IMR-90 (cell line): ENCODE data around the gene KRT3. TPM values are rescaled to one million over a fixed set of nuclear protein-coding genes. Genes with fewer than 3 reads are reported as not detected.

Source experiments
- ATAC-seq: fragments of 200-7000 bp; cut with Tn5 transposase; 2 replicates; pipeline ENCODE4 v1.9.1; 2020; ENCODE audit warnings: low read depth, mild to moderate bottlenecking, moderate library complexity
- BruUV-seq: library from RNA; stranded (reverse); fragments of 400-500 nt; replicated peaks from 2 replicates; lab custom pipeline; 2021; lab: Mats Ljungman, UMichigan
- CTCF ChIA-PET: fragments of 300-600 bp; formaldehyde crosslinking; extraction: SDS; loops from one replicate; lab custom pipeline; 2021; ENCODE audit warnings: antibody characterized with exemption; lab: Yijun Ruan, JAX
- POLR2A ChIA-PET: fragments of 300-600 bp; sonication (Branson Sonifier 250); formaldehyde crosslinking; loops from one replicate; lab custom pipeline; 2022; ENCODE audit warnings: antibody characterized with exemption; ENCODE audit not compliant: unreplicated experiment; lab: Charles Lee
- DNase-seq: peaks from one replicate; pipeline ENCODE4 v3.0.0; 2013
- H2AFZ ChIP-seq: replicated peaks from 2 replicates; pipeline ENCODE3; 2013; ENCODE audit warnings: low read length, mild to moderate bottlenecking; ENCODE audit not compliant: poor library complexity
- H2AK5ac ChIP-seq: 2 replicates; pipeline ENCODE4 v1.6.1; 2013; ENCODE audit warnings: low read depth, low read length, inconsistent platforms
- H2AK9ac ChIP-seq: replicated peaks from 2 replicates; pipeline ENCODE3; 2013; ENCODE audit warnings: mild to moderate bottlenecking, low read depth, low read length, moderate library complexity; ENCODE audit not compliant: poor library complexity
- H2BK120ac ChIP-seq: 2 replicates; pipeline ENCODE4 v1.6.1; 2013; ENCODE audit warnings: low read depth, low read length, inconsistent platforms
- H2BK15ac ChIP-seq: 3 replicates; pipeline ENCODE4 v1.6.1; 2013; ENCODE audit warnings: low read depth, low read length, inconsistent platforms
- H2BK20ac ChIP-seq: 2 replicates; pipeline ENCODE4 v1.6.1; 2013; ENCODE audit warnings: low read depth, mild to moderate bottlenecking, inconsistent platforms, low read length, moderate library complexity
- H2BK5ac ChIP-seq: 2 replicates; pipeline ENCODE4 v1.6.1; 2013; ENCODE audit warnings: mild to moderate bottlenecking, low read depth, low read length, inconsistent platforms; ENCODE audit not compliant: poor library complexity, severe bottlenecking
- H3K14ac ChIP-seq: replicated peaks from 2 replicates; pipeline ENCODE4 v1.6.1; 2013; ENCODE audit warnings: low read depth, low read length, inconsistent platforms
- H3K18ac ChIP-seq: 2 replicates; pipeline ENCODE4 v1.6.1; 2013; ENCODE audit warnings: low read depth, low read length, control low read depth
- H3K23ac ChIP-seq: 2 replicates; pipeline ENCODE4 v1.6.1; 2013; ENCODE audit warnings: low read depth, low read length, inconsistent platforms
- H3K27ac ChIP-seq: 2 replicates; pipeline ENCODE4 v1.5.1; 2013; ENCODE audit warnings: mild to moderate bottlenecking, control low read depth, low read length; ENCODE audit not compliant: insufficient read depth
- H3K27me3 ChIP-seq: 2 replicates; pipeline ENCODE4 v1.6.1; 2013; ENCODE audit warnings: low read length; ENCODE audit not compliant: control insufficient read depth, insufficient read depth
- H3K36me3 ChIP-seq: 2 replicates; pipeline ENCODE4 v1.6.1; 2013; ENCODE audit warnings: low read length, mixed read lengths; ENCODE audit not compliant: control insufficient read depth, insufficient read depth
- H3K4ac ChIP-seq: 2 replicates; pipeline ENCODE4 v1.6.1; 2013; ENCODE audit warnings: low read depth, low read length, inconsistent platforms
- H3K4me1 ChIP-seq: 2 replicates; pipeline ENCODE4 v1.6.1; 2013; ENCODE audit warnings: low read length, mixed read lengths; ENCODE audit not compliant: control insufficient read depth, insufficient read depth
- H3K4me2 ChIP-seq: 2 replicates; pipeline ENCODE4 v1.6.1; 2013; ENCODE audit warnings: low read depth, mild to moderate bottlenecking, control low read depth, low read length, moderate library complexity
- H3K4me3 ChIP-seq: 2 replicates; pipeline ENCODE4 v1.5.1; 2013; ENCODE audit warnings: low read depth, mild to moderate bottlenecking, control low read depth, low read length, moderate library complexity; ENCODE audit not compliant: insufficient read depth
- H3K56ac ChIP-seq: 2 replicates; pipeline ENCODE4 v1.6.1; 2013; ENCODE audit warnings: low read length, inconsistent platforms; ENCODE audit not compliant: insufficient read depth; ENCODE audit errors: extremely low read depth
- H3K79me1 ChIP-seq, 2 experiments: 2 replicates each; pipeline ENCODE4 v1.6.1; 2013; ENCODE audit warnings: low read length in 2 of 2, inconsistent platforms in 1 of 2, low read depth in 1 of 2
- H3K9ac ChIP-seq: 2 replicates; pipeline ENCODE4 v1.6.1; 2013; ENCODE audit warnings: low read depth, low read length, control low read depth
- H3K9me1 ChIP-seq: 2 replicates; pipeline ENCODE4 v1.6.1; 2013; ENCODE audit warnings: low read length, inconsistent platforms; ENCODE audit not compliant: insufficient read depth
- H3K9me3 ChIP-seq: 2 replicates; pipeline ENCODE4 v1.6.1; 2013; ENCODE audit warnings: low read length; ENCODE audit not compliant: control insufficient read depth, insufficient read depth
- H4K20me1 ChIP-seq: 2 replicates; pipeline ENCODE4 v1.6.1; 2013; ENCODE audit warnings: low read length, inconsistent platforms; ENCODE audit not compliant: insufficient read depth
- H4K5ac ChIP-seq: 2 replicates; pipeline ENCODE4 v1.6.1; 2013; ENCODE audit warnings: mild to moderate bottlenecking, low read depth, low read length, control low read depth
- H4K8ac ChIP-seq, 2 experiments: 2 replicates each; pipeline ENCODE4 v1.6.1; 2013; ENCODE audit warnings: low read depth in 2 of 2, low read length in 2 of 2, control low read depth in 1 of 2, inconsistent platforms in 1 of 2
- H4K91ac ChIP-seq: 2 replicates; pipeline ENCODE4 v1.6.1; 2013; ENCODE audit warnings: low read depth, low read length, inconsistent platforms; ENCODE audit not compliant: insufficient read depth
- CHD1 ChIP-seq: IDR thresholded peaks from 2 replicates; pipeline ENCODE4 v1.6.1; 2012; ENCODE audit warnings: low read depth, low read length, improper control_type of control experiment
- FOS ChIP-seq: fragments of 150-350 bp; IDR thresholded peaks from 2 replicates; pipeline ENCODE4 v1.6.1; 2016; ENCODE audit warnings: low read depth, low read length
- WGBS, 2 experiments: methylation state at CpG; one replicate each; pipeline versions ENCODE4 v1.1.5 to v1.1.7; 2013; ENCODE audit warnings: missing lambda C conversion rate in 2 of 2; ENCODE audit not compliant: insufficient read length in 1 of 2; ENCODE audit errors: extremely low coverage in 2 of 2; 5-methylcytosine and 5-hydroxymethylcytosine counted together
- dilution Hi-C: fragments of 300-500 bp; cut with HindIII; formaldehyde crosslinking; loops from one replicate; pipeline ENCODE4 v1.14.3; 2018; ENCODE audit warnings: low sequenced_read_pairs; ENCODE audit not compliant: unreplicated experiment
- in situ Hi-C: fragments of 300-500 bp; cut with MboI; formaldehyde crosslinking; loops from 3 replicates; pipeline ENCODE4 v1.14.3; 2019; ENCODE audit warnings: low sequenced_read_pairs, inconsistent platforms, mixed read lengths
- intact Hi-C: fragments of 100-400 bp; cut with micrococcal nuclease; formaldehyde crosslinking; loops from 2 replicates; pipeline ENCODE4 v1.10.0; 2022
- polyA plus RNA-seq, 3 experiments: library from polyadenylated mRNA; depleted of rRNA; stranded (reverse); fragments of >200 nt; gene quantifications; 2 replicates each; pipeline ENCODE4 v1.2.3, GENCODE V29; 2012; ENCODE audit warnings: low replicate concordance in 1 of 3
- total RNA-seq: library from RNA; depleted of rRNA; stranded (reverse); fragments of >200 nt; gene quantifications from 2 replicates; pipeline ENCODE4 v1.2.3, GENCODE V29; 2012

The KRT3 gene
- total and polyA plus RNA-seq, 2 of the 4 experiments (the other 2 are of a cell fraction): not detected

DNA sequence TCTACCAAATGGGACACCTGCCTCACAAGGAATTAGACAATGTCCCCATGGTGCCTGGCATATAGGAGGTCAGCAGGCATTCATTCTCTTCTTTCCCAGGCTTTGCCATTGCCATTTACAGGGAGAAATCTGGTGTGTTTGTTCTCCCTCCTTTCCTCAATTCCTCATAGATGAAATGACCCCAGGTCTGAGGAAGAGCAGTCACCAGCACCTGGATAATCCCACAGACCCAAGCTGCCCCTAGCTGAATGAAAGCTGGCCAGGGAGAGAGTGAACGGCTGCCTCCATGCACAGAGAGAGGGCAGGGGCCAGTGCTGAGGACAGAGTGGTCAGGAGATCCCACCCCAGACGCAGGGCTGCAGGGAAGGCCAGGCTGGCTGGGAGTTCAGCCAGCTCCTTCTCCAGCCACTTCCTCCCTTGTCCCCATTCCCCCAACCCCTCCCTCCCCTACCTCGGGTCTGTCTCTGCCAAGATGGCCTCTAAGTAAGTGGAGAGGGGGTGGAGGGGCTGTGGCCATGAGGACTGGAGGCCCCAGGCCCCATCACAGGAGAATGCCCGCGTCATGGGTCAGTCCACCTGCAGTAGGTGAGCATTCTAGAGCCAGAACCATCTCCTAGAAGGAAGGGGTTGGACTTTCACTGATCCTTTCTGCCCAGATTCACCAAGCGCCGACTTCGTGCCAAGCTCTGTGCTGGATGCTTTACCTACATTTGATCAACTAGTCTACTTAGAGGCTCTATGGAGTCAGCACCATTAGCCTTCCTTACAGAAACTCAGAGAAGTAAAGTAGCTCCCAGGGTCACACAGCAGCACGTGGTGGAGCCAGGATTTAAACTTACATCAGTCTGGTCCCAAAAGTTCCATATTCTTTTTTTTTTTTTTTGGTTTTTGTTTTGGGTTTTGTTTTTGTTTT lies 20.0 kb upstream of the KRT3 start:
- DNase-seq (no peak), ATAC-seq (no peak)
- peaks cover 6% of the 10 kb centered on the region for H3K4me1 ChIP-seq
- in situ Hi-C loops (no loop called here), dilution Hi-C loops (no loop called here), intact Hi-C loops (no loop called here)
- H2AK5ac ChIP-seq: no peak overlapping the region
- no peak overlapping the region for H4K8ac ChIP-seq
- TF ChIP-seq CHD1 (no peak), FOS (no peak)
- no peak overlapping the region; the same call in 1 of the 2 replicates for H4K91ac ChIP-seq
- no CpG with 5 or more reads among the region's 9 CpGs for WGBS, 2 experiments
- H3K36me3 ChIP-seq: no peaks in the 10 kb centered on the region
- H3K9me1 ChIP-seq: no peaks in the 10 kb centered on the region
- no peak overlapping the region for H2AK9ac ChIP-seq
- no peak overlapping the region; the same call in 1 of the 2 replicates for H2BK20ac ChIP-seq
- H3K27me3 ChIP-seq: peaks cover 48% of the 10 kb centered on the region
- peak overlapping the region; percentile 44; the same call in 1 of the 2 replicates for H2BK120ac ChIP-seq
- no peak overlapping the region for H3K27ac ChIP-seq
- H3K23ac ChIP-seq: no peak overlapping the region
- H3K4me2 ChIP-seq: no peak overlapping the region
- no peaks in the 10 kb centered on the region for H3K9me3 ChIP-seq
- H3K18ac ChIP-seq: no peak overlapping the region
- POLR2A ChIA-PET: no interaction called here
- no peaks in the 10 kb centered on the region; the same call in 1 of the 2 replicates for H4K20me1 ChIP-seq
- no peak overlapping the region for H3K14ac ChIP-seq
- no peak overlapping the region for H2BK5ac ChIP-seq
- H3K79me1 ChIP-seq: no peaks in the 10 kb centered on the region
- CTCF ChIA-PET: no interaction called here
- no peak overlapping the region for H3K56ac ChIP-seq
- no peak overlapping the region for H4K5ac ChIP-seq
- no peak overlapping the region for H3K9ac ChIP-seq
- H2BK15ac ChIP-seq: no peak overlapping the region
- no TSS peak for BruUV-seq
- H3K4ac ChIP-seq: peak overlapping the region; percentile 9; the same call in 1 of the 2 replicates
- H3K4me3 ChIP-seq: no peak overlapping the region
- H2AFZ ChIP-seq: no peak overlapping the region
